ENCODE results near the gene CACTIN. TPM values are rescaled to one million over a fixed set of nuclear protein-coding genes. Genes with fewer than 3 reads are reported as not detected.
A peak's percentile ranks its signal among the peaks of the same experiment; 100 is the strongest.
"Not testable (repeated sequence)": the region's sequence is repeated elsewhere in the genome, so short reads cannot be mapped to it uniquely, and the experiment has no call there.

The CACTIN gene
- total RNA-seq, 1 donor from 2014 or later: 40.8 TPM

DNA sequence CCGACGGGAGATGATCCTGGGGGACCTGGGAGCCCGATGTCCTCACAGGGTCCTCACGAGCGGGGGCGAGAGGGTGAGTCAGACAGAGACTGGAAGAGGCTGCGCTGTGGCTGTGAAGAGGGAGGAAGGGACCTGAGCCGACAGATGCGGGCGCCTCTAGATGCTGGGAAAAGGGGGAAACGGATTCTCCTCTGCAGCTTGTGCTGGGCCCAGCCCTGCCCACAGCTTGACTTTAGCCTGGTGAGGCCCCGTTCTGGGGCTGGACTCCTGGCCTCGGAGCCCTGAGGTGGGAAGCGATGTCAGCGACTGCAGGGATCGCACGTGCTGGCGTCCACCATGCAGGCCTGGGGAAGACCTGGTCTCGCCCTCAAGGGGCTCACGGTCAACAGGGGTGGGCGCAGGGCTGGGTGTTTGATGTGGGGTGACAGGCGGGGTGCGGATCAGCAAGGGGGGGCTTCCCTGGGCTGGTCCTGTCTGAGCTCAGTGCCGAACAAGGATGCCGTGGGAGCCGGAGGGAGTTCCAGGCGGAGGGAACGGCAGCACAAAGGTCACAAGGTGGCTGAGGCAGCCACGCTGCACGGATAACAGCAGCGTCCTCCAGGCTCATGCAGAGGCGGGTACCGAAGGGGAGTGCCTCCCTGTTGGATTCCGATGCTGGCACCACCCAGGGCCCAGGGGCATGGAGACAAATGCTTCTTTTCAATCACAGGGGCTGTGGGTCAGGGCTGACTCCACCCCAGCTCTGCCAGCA lies 41.9 kb upstream of the CACTIN start:
- no peaks in the 10 kb centered on the region for H3K4me1 Mint-ChIP-seq (ENCODE audit: low read depth)
- intact Hi-C loops (cut with micrococcal nuclease): no loop called here
- no peak overlapping the region for H3K27ac Mint-ChIP-seq
- no peak overlapping the region for H3K4me3 Mint-ChIP-seq
- no peak for DNase-seq (ENCODE audit: low spot score)
- no peaks in the 10 kb centered on the region for H3K27me3 Mint-ChIP-seq (ENCODE audit: insufficient read depth)
- H3K9me3 Mint-ChIP-seq: no peaks in the 10 kb centered on the region
- peaks cover 3% of the 10 kb centered on the region for H3K36me3 Mint-ChIP-seq (ENCODE audit: low read depth)

DNA sequence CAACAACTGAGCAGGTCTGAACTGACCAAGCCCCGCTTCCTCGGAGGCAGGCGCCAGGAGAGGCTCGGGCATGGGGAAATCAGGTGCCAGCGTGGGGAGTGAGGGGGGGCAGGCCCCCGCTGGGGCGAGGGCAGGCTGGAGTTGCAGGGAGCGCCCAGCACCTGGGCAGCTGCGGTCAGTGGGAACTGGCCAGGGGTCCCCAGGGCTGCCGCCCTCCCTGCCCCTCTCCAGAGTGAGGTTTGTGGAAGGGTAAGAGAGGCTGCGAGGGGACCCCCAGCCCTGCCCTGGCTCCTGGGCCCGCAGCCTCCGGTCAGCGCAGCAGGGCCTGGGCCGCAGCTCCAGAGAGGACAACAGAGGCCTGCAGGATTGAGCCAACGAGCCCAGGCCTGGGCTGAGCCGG lies 41.2 kb upstream of the CACTIN start:
- Mint-ChIP-seq H3K4me3 (no peak overlapping the region), H3K36me3 (ENCODE audit: low read depth) (peaks cover 3% of the 10 kb centered on the region), H3K27me3 (ENCODE audit: insufficient read depth) (no peaks in the 10 kb centered on the region), H3K4me1 (ENCODE audit: low read depth) (no peaks in the 10 kb centered on the region), H3K27ac (no peak overlapping the region), H3K9me3 (no peaks in the 10 kb centered on the region)
- no peak for DNase-seq (ENCODE audit: low spot score)
- intact Hi-C loops (cut with micrococcal nuclease): no loop called here

DNA sequence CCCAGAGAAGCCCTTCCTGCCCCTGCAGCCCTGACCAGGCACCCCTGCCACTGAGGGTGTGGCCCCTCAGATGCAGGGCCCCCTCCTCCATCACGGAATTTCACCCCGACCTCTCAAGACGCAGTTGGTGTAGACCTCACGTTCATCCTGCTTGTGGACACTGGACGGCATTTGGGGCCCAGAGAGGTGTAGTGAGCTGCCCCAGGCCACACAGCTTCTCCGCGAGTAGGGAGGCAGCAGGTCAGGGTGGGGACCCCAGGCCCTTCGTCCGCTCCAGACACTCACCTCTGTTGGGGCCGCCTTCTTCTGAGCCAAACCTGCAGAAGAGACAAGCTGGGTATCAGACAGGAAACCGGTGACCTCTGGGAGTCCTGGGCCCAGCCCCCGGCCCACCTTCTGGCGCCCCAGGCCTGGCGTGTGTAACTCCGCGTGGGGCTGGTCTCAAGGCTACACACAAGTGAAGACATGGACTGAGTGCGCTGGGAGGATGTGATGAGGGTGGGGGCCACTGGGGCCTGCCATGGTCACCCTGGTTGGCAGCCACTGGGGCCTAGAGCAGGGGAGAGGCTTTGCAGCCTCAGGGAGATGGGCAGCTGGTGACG lies 40.5 kb upstream of the CACTIN start:
- Mint-ChIP-seq H3K4me1 (ENCODE audit: low read depth) (no peaks in the 10 kb centered on the region), H3K4me3 (no peak overlapping the region), H3K27ac (no peak overlapping the region), H3K27me3 (ENCODE audit: insufficient read depth) (no peaks in the 10 kb centered on the region), H3K36me3 (ENCODE audit: low read depth) (peaks cover 3% of the 10 kb centered on the region), H3K9me3 (no peaks in the 10 kb centered on the region)
- no peak for DNase-seq (ENCODE audit: low spot score)
- intact Hi-C loops (cut with micrococcal nuclease): no loop called here

DNA sequence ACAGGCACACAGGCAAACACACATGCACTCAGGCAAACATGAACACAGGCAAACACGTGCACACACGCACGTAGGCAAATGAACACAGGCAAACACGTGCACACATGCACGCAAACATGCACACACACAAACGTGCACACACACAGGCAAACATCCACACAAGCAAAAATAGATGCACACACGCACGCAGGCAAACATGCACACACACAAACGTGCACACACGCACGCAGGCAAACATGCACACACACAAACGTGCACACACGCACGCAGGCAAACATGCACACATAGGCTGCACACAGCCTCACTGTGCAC lies 39.9 kb upstream of the CACTIN start:
- H3K4me3 Mint-ChIP-seq; H3K9me3 Mint-ChIP-seq; H3K4me1 Mint-ChIP-seq (ENCODE audit: low read depth); H3K27me3 Mint-ChIP-seq (ENCODE audit: insufficient read depth); H3K27ac Mint-ChIP-seq; H3K36me3 Mint-ChIP-seq (ENCODE audit: low read depth); DNase-seq (ENCODE audit: low spot score): not testable (repeated sequence)
- intact Hi-C loops (cut with micrococcal nuclease): loop anchor here (1.0 kb wide), 1 partner anchor 34 kb away; the partner anchor contains the start of gene PIP5K1C

GRCh38 chr19:3665681-3666544 lies 39.3 kb upstream of the CACTIN start:
- Mint-ChIP-seq H3K27me3 (ENCODE audit: insufficient read depth) (no peaks in the 10 kb centered on the region), H3K27ac (no peak overlapping the region), H3K4me1 (ENCODE audit: low read depth) (no peaks in the 10 kb centered on the region), H3K36me3 (ENCODE audit: low read depth) (peaks cover 3% of the 10 kb centered on the region), H3K9me3 (no peaks in the 10 kb centered on the region), H3K4me3 (no peak overlapping the region)
- DNase-seq (ENCODE audit: low spot score): peak; percentile 66
- intact Hi-C loops (cut with micrococcal nuclease): loop anchor here (1.0 kb wide), 2 partner anchors 34 to 40 kb away; partner anchors contain the start of gene PIP5K1C

DNA sequence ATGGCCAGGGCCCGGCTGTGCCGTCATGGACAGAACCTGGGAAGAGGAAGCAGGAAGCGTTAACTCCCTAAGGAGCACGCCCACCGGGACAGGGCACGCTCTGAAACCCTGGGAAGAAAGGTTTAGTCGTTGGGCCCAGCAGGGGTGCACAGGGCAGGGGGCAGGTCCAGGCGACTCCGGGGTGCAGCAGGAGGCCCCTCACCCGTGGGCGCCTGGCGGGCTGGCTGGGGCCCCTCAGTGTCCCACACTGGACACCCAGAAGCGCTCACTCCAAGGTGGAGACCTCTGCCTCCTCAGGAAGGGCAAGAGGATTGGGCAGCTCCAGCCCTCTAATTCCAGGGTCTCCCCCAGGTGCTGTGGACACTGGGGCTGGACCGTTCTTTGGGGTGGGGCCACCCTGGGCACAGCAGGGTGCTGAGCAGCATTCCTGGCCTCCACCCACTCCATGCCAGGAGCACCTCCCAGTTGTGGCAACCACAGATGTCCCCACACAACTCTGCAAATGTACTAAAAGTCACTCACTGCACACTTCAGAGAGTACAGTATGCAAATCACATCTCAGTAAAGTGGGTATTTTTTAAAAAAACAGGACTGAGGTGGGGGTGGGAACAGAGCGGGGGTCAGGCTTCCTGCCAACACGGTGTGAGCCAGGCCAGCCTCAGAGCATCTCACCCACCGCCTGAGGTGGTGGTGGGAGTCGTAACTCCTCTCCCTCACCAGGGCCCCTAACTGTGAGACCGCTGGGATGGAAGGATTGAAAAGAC lies 38.5 kb upstream of the CACTIN start:
- intact Hi-C loops (cut with micrococcal nuclease): loop anchor here (1.0 kb wide), 1 partner anchor 41 kb away; no protein-coding TSS in a partner anchor
- no peaks in the 10 kb centered on the region for H3K27me3 Mint-ChIP-seq (ENCODE audit: insufficient read depth)
- H3K4me1 Mint-ChIP-seq (ENCODE audit: low read depth): no peaks in the 10 kb centered on the region
- peaks cover 3% of the 10 kb centered on the region for H3K36me3 Mint-ChIP-seq (ENCODE audit: low read depth)
- no peak for DNase-seq (ENCODE audit: low spot score)
- no peak overlapping the region for H3K27ac Mint-ChIP-seq
- H3K4me3 Mint-ChIP-seq: no peak overlapping the region
- H3K9me3 Mint-ChIP-seq: no peaks in the 10 kb centered on the region

DNA sequence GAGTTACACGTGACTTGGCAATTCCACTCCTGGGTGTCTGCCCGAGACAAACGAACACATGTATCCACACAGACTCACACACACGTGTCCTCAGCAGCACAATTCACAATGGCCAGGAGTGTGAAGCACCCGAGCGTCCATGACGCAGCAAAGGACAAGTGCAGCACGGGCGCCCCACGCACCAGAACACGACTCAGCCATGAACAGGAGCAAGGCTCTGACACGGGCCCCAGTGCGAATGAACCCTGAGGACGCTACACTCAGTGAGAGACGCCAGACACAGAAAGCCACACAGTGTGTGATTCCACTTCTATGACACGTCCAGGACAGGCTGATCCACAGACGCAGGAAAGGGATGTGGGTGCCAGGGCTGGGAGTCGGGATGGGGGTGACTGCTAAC lies 37.2 kb upstream of the CACTIN start:
- no peak overlapping the region for H3K27ac Mint-ChIP-seq
- H3K27me3 Mint-ChIP-seq (ENCODE audit: insufficient read depth): no peaks in the 10 kb centered on the region
- H3K4me1 Mint-ChIP-seq (ENCODE audit: low read depth): no peaks in the 10 kb centered on the region
- no peak overlapping the region for H3K4me3 Mint-ChIP-seq
- peaks cover 3% of the 10 kb centered on the region for H3K36me3 Mint-ChIP-seq (ENCODE audit: low read depth)
- no peaks in the 10 kb centered on the region for H3K9me3 Mint-ChIP-seq
- intact Hi-C loops (cut with micrococcal nuclease): no loop called here
- DNase-seq (ENCODE audit: low spot score): no peak

- Mint-ChIP-seq H3K27ac (no peak overlapping the region), H3K4me3 (no peak overlapping the region), H3K9me3 (no peaks in the 10 kb centered on the region), H3K27me3 (ENCODE audit: insufficient read depth) (no peaks in the 10 kb centered on the region), H3K4me1 (ENCODE audit: low read depth) (no peaks in the 10 kb centered on the region), H3K36me3 (ENCODE audit: low read depth) (peaks cover 6% of the 10 kb centered on the region)
- intact Hi-C loops (cut with micrococcal nuclease): no loop called here
- DNase-seq (ENCODE audit: low spot score): no peak
These were observed 35.0 kb upstream of the CACTIN start for GRCh38 chr19:3661284-3662238.

DNA sequence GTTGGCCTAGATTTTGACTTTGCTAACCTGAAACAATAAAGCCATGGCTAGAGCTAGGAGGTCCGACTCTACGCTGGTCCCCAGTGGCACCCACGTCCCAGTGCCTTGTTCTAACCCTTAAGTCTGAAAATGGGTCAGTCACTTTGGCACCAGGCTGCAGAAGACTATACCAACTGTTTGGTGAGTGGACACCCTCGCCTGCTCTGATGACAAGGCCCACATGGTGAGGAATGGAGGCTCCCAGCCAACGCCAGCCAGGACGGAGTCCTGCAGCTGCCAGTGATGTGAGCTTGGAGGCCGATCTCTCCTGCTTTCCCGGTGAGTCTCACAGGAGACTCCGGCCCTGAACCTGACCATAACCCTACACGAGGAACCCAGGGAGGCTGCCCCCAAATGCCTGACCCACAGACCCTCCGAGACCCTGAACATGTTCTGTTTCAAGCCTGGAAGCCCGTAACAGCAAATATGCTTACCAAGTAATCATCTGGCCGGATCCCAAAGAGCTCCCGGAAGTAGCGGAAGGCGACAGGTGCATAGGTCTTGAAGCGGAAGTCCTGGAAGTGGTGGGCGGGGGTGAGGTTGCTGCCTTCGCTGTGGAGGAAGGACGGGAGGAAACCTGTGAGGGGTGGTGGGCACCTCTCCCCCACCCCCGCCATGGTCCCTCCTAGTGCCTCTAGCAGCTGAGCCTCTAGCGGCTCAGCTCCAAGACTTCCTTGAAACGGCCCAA lies 34.1 kb upstream of the CACTIN start:
- Mint-ChIP-seq H3K4me3 (no peak overlapping the region), H3K9me3 (no peaks in the 10 kb centered on the region), H3K36me3 (ENCODE audit: low read depth) (peaks cover 4% of the 10 kb centered on the region), H3K4me1 (ENCODE audit: low read depth) (no peaks in the 10 kb centered on the region), H3K27ac (no peak overlapping the region), H3K27me3 (ENCODE audit: insufficient read depth) (no peaks in the 10 kb centered on the region)
- intact Hi-C loops (cut with micrococcal nuclease): no loop called here
- DNase-seq (ENCODE audit: low spot score): no peak

DNA sequence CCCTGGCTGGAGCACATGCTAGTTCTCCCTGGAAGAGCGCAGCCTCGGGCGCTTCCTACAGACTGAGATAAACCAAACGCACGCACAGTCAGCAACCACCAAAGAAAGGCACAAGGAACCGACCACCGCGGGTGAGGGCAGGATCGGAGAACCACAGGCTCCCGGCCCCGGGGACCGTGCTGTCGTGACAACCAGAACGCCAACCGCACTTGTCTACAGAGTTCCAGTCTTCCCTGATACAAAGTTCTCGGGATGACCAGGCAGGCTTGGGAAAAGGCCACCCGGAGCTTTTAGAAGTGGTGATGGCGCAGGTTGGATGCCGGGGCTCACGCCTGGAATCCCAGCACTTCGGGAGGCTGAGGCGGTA lies 33.1 kb upstream of the CACTIN start:
- intact Hi-C loops (cut with micrococcal nuclease): no loop called here
- no peaks in the 10 kb centered on the region for H3K9me3 Mint-ChIP-seq
- peaks cover 4% of the 10 kb centered on the region for H3K36me3 Mint-ChIP-seq (ENCODE audit: low read depth)
- DNase-seq (ENCODE audit: low spot score): no peak
- H3K4me3 Mint-ChIP-seq: no peak overlapping the region
- no peaks in the 10 kb centered on the region for H3K27me3 Mint-ChIP-seq (ENCODE audit: insufficient read depth)
- H3K4me1 Mint-ChIP-seq (ENCODE audit: low read depth): no peaks in the 10 kb centered on the region
- no peak overlapping the region for H3K27ac Mint-ChIP-seq

- Mint-ChIP-seq H3K36me3 (ENCODE audit: low read depth) (peaks cover 4% of the 10 kb centered on the region), H3K4me3 (no peak overlapping the region), H3K27me3 (ENCODE audit: insufficient read depth) (no peaks in the 10 kb centered on the region), H3K9me3 (no peaks in the 10 kb centered on the region), H3K4me1 (ENCODE audit: low read depth) (no peaks in the 10 kb centered on the region), H3K27ac (no peak overlapping the region)
- intact Hi-C loops (cut with micrococcal nuclease): no loop called here
- no peak for DNase-seq (ENCODE audit: low spot score)
These were observed 32.5 kb upstream of the CACTIN start for GRCh38 chr19:3658870-3659745.

Data from activated T-helper 1 cell treated with anti-CD3 and anti-CD28 coated beads, Interleukin-12 subunit alpha, Interleukin-12 subunit beta, Interleukin-2, Interleukin-4 antibody, amounts not matched to agents 30 ng/mL and 10 ng/mL and 1 ng/mL, durations not matched to agents 14 hours and 24 hours and 36 hours (primary cell).